IPS-NIHi7 (cell line): ENCODE results near the gene XXYLT1.
"Not testable (repeated sequence)": the region's sequence is repeated elsewhere in the genome, so short reads cannot be mapped to it uniquely, and the experiment has no call there.

Experiments used
- DNase-seq: peaks from one replicate; pipeline ENCODE4 v3.0.0; 2012; ENCODE audit warnings: mixed read lengths; ENCODE audit errors: extremely low spot score

Gene XXYLT1, protein sequence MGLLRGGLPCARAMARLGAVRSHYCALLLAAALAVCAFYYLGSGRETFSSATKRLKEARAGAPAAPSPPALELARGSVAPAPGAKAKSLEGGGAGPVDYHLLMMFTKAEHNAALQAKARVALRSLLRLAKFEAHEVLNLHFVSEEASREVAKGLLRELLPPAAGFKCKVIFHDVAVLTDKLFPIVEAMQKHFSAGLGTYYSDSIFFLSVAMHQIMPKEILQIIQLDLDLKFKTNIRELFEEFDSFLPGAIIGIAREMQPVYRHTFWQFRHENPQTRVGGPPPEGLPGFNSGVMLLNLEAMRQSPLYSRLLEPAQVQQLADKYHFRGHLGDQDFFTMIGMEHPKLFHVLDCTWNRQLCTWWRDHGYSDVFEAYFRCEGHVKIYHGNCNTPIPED

DNA sequence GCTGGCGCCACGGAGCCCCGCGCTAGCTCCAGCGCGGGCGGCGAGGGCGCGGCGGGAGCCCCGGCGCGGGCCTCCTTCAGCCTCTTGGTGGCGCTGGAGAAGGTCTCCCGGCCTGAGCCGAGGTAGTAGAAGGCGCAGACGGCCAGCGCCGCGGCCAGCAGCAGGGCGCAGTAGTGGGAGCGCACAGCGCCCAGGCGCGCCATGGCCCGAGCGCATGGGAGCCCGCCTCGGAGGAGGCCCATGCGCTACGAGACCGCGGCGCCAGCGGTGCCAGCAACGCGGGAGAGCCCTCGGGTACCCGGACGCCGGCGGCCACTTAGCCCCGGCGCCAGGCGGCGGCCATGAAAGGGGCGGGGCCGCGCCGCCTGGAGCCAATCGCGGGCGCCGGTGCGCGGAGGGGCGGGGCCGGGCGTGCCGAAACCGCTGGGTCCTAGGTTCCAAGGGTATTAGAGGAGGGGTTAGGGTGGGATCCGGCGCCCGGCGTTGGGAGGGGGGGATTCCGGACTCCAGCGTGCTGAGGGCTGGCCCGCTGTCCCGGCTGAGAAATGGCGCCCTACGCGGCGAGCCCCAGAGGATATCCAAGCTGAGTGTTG lies at the start of gene XXYLT1:
XXYLT1 (minus strand) TSS at position 343 of the 593 bp plus-strand sequence; CDS start at position 242, 101 bp downstream.
- DNase-seq, result peak; percentile 94

DNA sequence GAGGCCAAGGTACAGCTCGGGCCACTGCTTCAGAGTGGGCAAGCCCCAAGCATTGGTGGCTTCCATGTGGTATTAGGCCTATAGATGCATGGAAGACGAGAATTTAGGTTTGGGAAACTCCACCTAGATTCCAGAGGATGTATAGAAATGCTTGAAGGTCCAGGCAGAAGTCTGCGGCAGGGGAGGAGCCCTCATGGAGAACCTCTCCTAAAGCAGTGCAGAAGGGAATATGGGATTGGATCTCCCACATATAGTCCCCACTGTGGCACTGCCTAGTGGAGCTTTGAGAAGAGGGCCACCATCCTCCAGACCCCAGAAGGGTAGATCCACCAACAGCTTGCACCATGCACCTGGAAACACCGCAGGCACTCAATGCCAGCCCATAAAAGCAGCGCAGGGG lies 48.1 kb upstream of the XXYLT1 start:
- DNase-seq, result no peak

DNA sequence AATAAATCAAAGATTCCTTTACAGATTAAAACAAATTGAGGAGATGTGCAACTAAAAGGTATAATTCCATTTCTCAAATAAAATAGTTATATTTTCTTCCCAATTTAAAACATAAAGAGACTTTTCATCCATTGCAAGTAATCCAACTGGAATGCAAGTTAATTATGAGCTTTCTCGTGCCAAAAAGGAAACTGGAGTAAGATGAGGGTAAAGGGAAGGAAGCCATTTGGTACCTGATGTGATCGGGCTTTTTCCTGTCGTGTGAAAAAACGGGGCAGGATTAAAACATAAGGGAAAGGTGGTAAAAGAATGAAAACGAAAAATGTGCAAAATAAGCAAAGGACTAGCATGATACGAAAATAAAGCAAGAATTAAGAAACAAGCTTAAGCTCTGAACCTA lies 41.8 kb upstream of the XXYLT1 start:
- no peak for DNase-seq

DNA sequence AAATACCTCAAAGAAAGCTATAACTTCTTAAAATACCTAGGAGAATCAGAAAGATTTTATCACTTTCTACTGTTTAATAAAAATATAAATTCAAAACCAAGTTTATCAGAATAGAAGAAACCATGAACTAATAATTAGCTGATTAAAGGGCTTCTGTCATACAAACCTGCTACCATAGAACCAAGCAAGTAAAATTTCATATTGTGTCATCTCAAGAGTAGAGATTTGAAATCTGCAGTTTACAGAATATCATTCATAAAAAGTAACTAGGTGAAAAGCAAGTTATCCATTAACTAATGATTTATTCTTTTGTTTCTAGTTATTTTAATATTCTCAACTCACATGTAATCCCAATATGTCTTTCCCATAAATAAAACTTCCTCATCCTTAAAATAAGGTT lies 36.8 kb upstream of the XXYLT1 start:
- DNase-seq, result no peak

DNA sequence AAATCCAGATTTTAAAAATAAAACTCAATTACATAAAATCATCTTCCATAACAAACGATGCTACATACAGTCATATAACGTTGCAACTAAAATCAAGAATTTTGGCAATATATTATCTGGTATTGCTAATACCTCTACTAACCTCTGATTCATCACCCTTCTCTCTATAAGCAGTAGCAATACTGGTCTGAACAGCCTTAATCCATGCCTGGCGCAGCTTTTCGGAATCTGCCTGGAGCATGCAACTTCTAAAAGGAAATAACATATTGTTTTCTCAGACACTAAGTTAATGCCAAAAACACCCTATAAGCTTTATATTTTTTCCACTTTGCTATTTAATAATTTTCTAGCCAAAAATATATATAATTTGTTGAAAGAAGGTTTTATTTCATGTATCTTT lies 35.4 kb upstream of the XXYLT1 start:
- no peak for DNase-seq

DNA sequence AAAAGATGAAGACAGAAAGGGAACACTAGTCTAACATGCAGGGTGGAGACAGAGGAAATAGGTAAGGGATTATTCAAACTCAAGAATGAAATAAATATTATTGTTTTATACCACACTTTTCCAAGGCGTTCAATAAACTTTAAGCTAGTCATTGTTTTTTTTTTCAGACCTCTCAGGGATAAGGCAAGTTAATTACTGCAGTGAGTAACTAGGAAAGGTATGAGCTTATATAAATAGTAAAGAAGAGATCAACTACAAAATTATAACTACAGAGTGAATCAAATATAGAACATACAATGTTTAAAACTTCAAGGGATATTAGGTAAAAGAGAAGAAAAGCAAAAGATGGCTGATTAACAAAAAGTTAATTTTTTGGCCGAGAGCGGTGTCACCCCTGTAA lies 31.5 kb upstream of the XXYLT1 start:
- no peak for DNase-seq

DNA sequence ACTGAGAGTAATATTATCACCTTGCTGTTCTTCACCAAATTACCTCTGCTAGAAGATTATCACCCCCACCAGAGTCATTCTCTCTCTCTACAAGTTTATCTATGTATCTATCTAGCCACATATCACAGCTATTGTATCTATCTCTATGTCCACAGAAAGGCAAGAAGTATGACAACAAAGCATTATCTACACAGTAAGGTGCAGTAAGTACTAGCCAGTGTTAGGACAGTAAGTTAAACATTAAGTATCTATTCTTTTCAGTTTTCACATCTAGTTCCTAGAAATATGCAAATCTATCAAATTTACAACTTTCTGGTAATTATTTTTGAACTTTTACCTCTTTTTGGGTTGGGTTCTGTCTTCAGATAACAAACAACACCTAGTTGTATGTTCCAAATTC lies 26.5 kb upstream of the XXYLT1 start:
- DNase-seq, result no peak

DNA sequence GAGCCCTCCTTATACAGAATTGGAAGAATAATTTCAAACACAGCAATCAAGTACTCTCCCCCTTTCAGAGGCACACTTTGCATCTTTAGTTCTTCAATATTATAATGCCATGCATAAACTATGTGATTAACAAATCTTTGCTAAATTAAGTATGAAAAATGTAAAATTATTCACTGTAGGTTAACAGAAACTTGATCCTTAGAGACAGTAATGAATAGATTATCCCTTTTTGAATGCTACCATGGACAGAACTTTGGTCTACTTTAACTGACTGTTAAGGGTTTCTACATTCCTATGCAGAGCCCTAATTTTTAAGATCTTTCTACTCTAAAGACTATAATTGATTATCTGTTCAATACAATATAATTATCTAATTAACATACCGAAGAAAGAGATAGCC lies 25.7 kb upstream of the XXYLT1 start:
- no peak for DNase-seq

DNA sequence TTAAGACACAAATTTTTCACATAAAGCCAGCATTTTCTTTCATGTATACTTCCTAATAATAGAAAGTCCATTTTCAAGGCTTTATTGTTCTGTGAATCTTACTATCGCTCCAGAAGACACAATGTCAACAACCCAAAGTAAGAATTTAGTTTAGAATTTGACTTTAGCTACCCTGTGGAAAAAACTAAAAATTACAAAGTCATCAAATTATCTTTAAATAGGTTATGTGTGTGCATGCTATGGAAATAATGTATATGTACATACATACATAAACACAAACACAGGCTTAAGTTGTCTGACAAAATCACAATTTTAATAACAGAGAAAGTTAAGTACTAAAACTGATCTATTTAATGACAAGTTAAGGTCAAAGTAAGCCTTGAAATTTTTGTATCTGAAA lies 20.2 kb upstream of the XXYLT1 start:
- DNase-seq, result no peak

DNA sequence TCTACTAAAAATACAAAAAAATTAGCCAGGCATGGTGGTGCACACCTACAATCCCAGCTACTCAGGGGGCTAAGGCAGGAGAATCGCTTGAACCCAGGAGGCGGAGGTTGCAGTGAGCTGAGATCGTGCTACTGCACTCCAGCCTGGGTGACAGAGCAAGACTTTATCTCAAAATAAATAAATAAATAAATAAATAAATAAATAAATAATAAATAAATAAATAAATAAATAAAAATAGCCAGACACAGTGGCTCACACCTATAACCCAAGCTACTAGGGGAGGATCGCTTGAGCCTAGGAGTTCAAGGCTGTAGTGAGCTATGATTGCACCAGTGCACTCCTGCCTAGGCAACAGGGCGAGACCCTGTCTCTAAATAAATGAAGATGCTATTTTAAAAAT lies 19.7 kb upstream of the XXYLT1 start:
- not testable (repeated sequence) for DNase-seq

DNA sequence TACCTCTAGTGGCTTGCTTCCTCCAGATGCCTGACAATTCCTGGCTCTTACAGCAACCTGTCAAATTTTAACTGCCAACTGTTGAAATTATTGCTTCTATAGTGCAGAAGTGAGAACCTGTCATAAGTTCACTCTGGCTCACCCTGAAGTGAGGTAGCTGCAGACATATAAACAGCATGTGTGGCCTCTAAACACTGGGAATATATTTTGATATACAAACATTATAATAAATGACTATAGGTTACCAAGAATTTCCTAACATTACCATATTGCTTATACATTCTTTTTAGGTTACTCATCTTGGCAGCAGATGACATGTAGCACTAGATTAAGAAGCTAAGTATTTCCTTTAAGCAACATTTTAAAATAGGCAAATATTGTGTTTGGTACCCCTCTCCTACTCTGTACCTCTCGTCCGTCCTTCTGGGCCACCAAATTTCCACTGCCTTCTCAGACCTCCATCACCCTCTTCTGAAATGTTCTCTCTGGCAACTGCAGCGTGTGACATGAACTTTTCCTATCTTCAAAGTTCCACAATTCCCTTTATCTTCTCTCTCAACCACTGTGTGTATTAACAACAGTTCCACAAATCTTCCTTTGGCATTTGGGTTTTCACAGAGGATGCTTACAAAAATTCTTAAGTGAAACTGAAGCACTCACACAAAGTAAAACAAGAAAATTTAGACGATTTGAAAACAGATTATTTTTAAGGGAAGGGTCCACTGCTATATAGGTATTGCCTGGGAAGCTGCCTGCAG lies 15.3 kb upstream of the XXYLT1 start:
- DNase-seq, result no peak

DNA sequence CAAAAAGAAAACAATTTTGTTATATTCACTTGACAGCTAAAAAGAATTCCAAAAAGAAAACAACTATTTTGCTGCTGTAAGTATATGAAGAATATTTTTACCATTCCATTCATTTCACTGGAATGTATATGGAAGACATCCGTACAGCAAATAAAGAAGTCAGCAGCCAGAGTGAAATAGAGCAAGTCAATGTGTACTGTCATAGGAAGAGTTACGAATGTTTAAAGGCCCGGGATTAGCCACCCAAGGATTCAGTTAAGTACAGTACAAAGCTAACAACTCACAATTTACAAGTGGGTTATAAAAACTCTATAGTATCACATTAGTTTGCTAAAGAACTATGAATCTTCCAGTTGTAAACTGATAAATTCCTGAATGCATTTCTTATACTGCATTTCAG lies 14.4 kb upstream of the XXYLT1 start:
- no peak for DNase-seq

DNA sequence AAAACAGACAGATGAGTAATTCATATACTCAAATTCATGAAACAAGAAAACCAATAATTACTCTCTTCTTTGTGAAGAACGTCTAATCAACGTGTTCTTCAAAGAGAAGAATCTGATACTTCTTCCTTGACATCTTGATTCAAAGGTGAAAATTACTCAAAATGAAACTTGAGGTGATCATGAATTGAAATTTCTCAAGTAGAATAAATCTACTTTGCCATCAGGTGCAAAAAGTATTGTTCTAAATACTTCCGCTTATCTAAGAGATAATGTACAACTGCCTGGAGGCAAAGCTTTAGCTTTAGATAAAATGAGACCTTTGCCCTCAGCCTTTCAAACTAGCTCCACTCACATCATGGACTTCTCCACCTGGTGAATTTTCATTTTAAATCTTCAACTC lies 13.9 kb upstream of the XXYLT1 start:
- no peak for DNase-seq

DNA sequence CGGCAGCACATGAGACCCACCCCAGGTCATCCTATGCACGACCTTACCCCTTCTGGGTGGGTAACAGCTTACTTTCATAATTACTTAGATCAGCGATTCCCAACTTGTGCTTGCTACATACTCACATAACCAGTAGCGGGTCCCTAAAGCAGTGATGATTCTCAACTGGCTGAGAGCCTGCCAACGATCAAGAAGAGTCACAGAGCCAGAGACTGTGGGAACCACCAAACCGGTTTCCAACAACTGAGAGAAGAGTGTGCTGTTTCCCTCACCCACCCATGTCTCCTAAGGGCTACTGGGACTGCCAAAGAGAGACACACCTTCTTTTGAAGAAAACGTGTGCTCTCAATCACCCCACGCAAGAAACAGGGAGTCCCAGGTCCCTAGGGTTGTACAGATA lies 12.0 kb upstream of the XXYLT1 start:
- no peak for DNase-seq

DNA sequence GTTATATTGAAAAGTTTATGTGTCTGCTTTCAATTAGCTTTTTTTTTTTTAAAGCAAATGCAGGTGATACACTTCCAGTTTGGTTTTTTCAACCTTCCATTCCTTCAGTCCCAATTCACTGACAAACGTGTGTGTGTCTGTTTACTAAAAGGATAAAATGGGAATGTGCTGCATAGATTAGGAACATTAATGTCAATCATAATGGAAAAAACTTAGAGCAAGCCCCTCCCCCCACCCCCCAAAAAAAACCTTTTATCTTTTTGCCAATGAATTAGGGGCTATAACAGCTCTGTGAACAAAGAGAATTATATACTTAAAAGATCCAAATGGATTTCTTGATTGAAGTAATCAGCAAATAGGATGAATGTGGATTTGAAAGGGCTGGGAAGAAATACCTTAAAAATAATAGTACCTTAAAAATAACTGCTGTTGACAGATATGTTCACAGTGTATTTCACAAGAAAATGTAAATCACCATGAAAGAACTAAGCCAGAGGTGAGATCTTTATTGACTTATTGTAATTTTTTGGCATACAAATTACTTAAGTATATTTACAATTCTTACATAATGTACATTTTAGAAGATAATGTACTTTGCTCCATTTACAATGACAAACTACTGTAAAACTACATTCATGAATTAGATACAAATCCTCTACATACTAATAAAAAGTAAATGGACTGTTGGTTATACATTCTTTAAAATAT lies 3.5 kb upstream of the XXYLT1 start:
- DNase-seq, result no peak

DNA sequence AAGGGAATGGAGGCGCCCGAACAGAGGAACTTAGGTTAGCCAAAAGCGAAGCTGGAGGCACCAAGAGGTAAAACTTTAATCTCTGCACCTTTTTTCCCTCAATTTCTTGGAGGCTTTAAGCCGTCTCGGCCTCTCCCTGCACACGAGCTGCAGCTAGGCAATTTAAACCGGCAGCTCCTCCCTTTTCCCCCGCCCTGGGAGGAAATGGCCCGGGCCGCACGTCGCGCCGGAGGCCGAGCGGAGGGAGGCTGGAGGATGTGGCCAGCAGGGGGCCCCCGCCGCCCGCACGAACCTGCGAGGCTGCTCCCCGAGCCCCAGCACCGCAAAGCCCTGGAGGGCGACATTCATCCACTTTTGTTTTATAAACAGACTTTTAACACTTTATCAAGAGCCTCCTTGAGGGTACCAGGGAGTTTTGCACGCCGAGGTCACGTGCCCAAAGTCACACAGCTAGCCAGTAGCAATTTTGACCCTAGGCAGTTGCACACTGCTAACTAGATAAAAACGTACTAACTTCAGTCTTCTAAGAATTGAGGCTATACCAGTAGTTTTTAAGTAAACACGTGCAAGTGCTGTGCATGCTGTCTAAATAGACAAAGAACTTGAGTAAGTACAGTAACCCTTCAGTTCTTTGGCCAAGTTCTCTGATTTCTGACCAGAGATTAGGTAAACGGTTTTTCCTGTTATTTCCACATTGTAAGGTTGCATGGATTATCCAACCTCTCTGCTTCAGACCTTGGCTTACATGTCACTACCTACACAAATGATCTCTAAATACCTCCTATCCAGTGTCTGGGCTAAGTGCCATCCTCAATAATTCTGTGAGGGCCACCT lies 668 bp upstream of the XXYLT1 start:
- DNase-seq, result peak; percentile 88

DNA sequence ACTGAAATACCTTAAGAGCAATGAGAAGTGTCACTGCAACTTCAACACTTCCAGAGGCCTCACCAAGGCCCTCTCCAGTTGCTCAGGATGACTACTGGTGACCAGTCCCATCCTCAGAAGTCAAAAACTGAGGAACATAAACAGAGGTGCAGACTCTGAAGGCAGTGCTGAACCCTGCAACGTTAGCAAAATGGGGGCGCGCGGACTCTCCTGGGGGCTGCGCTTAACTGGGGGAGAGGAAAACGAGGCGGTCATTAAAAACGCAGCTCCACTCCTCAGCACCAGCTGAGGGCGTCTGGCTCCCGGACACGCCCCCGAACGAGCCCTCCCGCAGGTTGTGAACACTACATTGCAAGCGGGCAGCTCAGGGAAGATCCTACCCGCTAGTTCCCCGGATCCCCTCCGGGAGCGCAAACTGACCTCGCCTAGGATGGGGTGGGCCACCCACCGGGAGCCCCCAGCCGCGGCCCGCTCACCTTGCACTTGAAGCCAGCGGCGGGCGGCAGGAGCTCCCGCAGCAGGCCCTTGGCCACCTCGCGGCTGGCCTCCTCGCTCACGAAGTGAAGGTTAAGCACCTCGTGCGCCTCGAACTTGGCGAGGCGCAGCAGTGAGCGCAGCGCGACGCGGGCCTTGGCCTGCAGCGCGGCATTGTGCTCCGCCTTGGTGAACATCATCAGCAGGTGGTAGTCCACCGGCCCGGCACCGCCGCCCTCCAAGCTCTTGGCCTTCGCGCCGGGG lies 711 bp downstream of the XXYLT1 start:
- peak; percentile 58 for DNase-seq

DNA sequence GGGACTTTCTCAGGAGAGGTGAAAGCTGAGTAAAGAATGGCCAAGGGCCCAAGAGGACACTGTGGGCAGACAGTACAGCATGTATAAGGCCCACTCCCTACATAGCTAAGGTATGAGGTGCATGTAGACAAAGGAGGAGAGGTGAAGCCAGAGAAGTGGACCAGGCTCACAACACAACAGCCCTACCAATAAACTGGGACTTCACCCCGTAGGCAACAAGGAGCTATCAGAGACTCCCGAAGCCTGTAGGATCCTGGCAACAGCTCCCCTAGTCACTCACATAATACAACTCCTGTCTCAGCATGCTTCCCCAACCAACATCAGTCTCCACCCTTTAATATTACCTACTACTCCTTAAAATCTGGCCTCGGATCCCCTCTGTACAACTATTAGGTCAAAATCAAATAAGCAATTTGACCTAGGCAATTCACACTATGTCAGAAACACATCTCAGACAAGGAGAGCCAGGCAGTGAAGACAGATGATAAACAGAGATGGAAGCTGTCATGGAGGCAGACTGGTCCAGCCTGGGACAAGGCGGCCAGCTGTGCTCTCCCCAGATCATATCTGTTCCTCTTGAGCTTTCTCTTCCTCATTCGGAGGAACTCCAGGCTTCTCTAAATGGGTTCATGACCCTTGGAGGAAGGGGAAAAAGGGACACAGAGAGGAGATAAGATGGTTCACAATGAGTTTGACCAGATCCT lies 1.4 kb downstream of the XXYLT1 start:
- DNase-seq, result no peak

DNA sequence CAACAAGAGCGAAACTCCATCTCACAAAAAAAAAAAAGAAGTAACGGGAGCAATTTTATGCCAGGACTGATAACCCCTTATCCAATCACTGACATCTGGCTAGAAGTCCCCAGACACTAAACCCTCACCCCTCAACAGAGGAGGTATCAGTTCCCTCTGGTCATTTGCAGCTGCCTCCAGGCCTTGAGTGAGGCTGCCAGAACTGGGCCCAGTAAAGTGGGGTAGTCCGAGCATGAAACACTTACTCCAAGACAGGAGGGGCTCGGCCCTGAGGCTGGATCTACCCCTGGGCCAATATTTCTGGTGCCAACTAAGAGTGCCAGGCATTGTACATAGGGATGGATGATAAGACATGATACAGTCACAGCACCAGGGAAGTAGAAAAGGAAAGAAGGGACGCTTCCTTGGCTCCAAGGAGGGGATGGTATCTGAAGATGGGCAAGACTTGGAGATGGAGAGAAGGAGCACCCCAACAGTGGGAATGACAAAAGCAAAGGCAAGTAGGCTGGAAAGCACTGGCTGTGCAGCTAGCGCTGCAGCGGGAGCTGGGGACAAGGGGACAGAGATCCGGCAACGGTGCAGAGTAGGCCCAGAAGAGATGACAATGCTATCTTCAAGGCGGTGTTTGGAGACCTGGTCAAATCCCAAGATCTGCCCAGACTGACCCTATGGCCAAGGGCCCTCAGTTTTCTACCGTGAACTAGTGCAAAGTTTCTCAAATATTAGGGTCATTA lies 2.2 kb downstream of the XXYLT1 start:
- no peak for DNase-seq
